Psoas muscle (tissue), 8 donors: ENCODE measurements around the gene CCDC7. TPM values are rescaled to one million over a fixed set of nuclear protein-coding genes. Genes with fewer than 3 reads are reported as not detected.

Source experiments
- ATAC-seq, 4 donors: fragments of 200-7000 bp; cut with Tn5 transposase; one replicate each; pipeline ENCODE4 v1.9.1; 2020; ENCODE audit warnings: moderate library complexity in 3 of 4, mild to moderate bottlenecking in 2 of 4
- DNase-seq, 2 donors: peaks; one replicate each; pipeline ENCODE4 v3.0.0-alpha.2; 2020
- H3K27ac ChIP-seq: fragments of 200-600 bp; one replicate; pipeline ENCODE4 v1.8.0; 2022
- H3K27me3 ChIP-seq, 3 donors: fragments of 200-600 bp in 1 of 3; one replicate each; pipeline versions ENCODE4 v1.6.1 to v1.8.0; 2013 to 2022; ENCODE audit warnings: low read length in 2 of 3, mild to moderate bottlenecking in 2 of 3, moderate library complexity in 1 of 3; ENCODE audit not compliant: insufficient read depth in 3 of 3
- H3K36me3 ChIP-seq, 2 donors: fragments of 200-600 bp in 1 of 2; one replicate each; pipeline versions ENCODE4 v1.6.1 to v1.8.0; 2013 to 2022; ENCODE audit warnings: low read depth in 1 of 2, mild to moderate bottlenecking in 1 of 2, moderate library complexity in 1 of 2; ENCODE audit not compliant: insufficient read depth in 1 of 2
- H3K4me1 ChIP-seq: fragments of 200-600 bp; one replicate; pipeline ENCODE4 v1.8.0; 2022
- H3K4me3 ChIP-seq: fragments of 200-600 bp; one replicate; pipeline ENCODE4 v1.8.0; 2022; ENCODE audit warnings: mild to moderate bottlenecking
- H3K9me3 ChIP-seq: fragments of 200-600 bp; one replicate; pipeline ENCODE4 v1.8.0; 2022
- CTCF ChIP-seq: fragments of 200-600 bp; IDR thresholded peaks from one replicate; pipeline ENCODE4 v1.8.0; 2022; ENCODE audit warnings: antibody characterized with exemption
- WGBS, 3 donors: extraction: QIAGEN DNeasy Blood & Tissue Kit; methylation state at CpG; one replicate each; pipeline versions ENCODE4 v1.1.6 to v1.1.7; 2013; 5-methylcytosine and 5-hydroxymethylcytosine counted together
- intact Hi-C, 2 donors: fragments of 100-400 bp; cut with DNase I; formaldehyde crosslinking; loops; one replicate each; pipeline versions ENCODE4 v1.11.0 to v1.14.2; 2022
- polyA plus RNA-seq, 3 donors: library from polyadenylated mRNA; stranded (reverse); fragments of 200-250 nt; gene quantifications; one replicate each; pipeline ENCODE4 v1.2.3, GENCODE V29; 2013
- total RNA-seq, 4 donors: library from RNA; stranded (reverse); fragmentation: NEBNext Ultra II Directional in 2 of 4; extraction: Animal tissue kit (Norgen Biotek cat#: 25700) in 2 of 4; gene quantifications; one replicate each; pipeline versions ENCODE4 v1.2.1 to v1.2.4, GENCODE V29; 2021 to 2023
- donor health status: healthy with polysubstance abuse.
- donor health status: DM: no; HTN: no; CAD: no; lungs with moderate emphysema.
- donor health status: Bipolar disorder and iron deficiency.
- donor health status: healthy.
- donor health status: DM: yes; HTN: yes; CAD: no.
- donor health status: DM: no; HTN: no; CAD: no.
- donor health status: DM: no; HTN: no; CAD: no.
- donor health status: DM: yes; HTN: yes; CAD: no.

Gene CCDC7
- total and polyA plus RNA-seq, 7 donors: 0.85 to 20.4 (median 13.5) TPM

- Histone ChIP-seq H3K27me3 (no peaks in the 10 kb centered on the region), H3K36me3 (no peaks in the 10 kb centered on the region), H3K27ac (peak overlapping the region; percentile 66), H3K9me3 (no peaks in the 10 kb centered on the region), H3K4me3 (peak overlapping the region; percentile 35), H3K4me1 (peaks cover 9% of the 10 kb centered on the region)
- WGBS, 3 donors: 20 to 43% (median 26%) methylated on average over 2 of the region's 2 CpGs
- no peak for DNase-seq
- intact Hi-C loops: no loop called here
- no peak for TF ChIP-seq CTCF
- ATAC-seq: peak; percentile 82 to 95 (median 92)
Measured at GRCh38 chr10:32412499-32412853, 33.5 kb upstream of the CCDC7 start.

DNA sequence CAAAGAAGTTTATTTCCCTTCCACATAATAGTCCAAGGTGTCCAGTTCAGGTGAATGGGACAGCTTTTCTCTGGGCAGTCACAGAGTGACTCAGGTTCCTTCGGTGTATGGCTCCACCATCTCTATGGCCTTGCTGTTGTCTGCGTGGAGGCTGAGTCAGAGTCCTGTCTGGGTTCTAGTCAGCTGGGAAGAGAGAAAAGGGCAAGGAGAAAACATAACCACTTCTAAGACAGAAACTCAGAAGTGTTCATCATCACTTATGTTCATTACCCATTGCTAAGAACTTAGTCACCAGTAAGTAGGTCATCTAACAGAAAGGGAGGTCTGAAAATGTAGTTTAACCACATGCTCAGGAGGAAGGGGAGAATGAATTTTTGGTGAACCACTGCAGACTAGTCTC, 32.4 kb upstream of the CCDC7 start:
- Histone ChIP-seq H3K9me3 (no peaks in the 10 kb centered on the region), H3K36me3 (no peaks in the 10 kb centered on the region), H3K27me3 (no peaks in the 10 kb centered on the region), H3K27ac (no peak overlapping the region), H3K4me1 (peaks cover 17% of the 10 kb centered on the region), H3K4me3 (no peak overlapping the region)
- intact Hi-C loops: no loop called here
- no peak for TF ChIP-seq CTCF
- ATAC-seq: peak in 2 of 4 donors; percentile 36 to 37
- WGBS, 3 donors: 88 to 93% (median 92%) methylated on average over 2 of the region's 2 CpGs
- DNase-seq: no peak

DNA sequence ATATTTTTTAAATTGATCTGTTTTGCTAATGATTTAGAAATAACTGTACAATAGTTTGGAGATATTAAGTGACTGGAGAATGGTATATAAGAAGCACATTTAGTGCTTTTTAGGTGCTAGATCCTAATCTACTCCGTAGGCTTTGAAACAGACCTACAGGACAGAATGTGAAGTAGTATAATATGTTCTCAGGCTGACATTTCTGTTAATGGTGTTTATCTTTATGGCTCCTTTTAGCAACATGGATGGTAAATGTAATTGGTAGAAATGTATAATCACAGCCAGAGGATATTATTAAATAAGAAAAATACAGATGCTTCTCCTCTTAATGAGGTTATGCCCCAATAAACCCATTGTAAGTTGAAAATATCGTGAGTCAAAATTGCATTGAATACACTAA, 30.6 kb upstream of the CCDC7 start:
- no peak for DNase-seq
- no peak for TF ChIP-seq CTCF
- intact Hi-C loops: no loop called here
- no peaks in the 10 kb centered on the region for H3K27me3 ChIP-seq
- WGBS, 3 donors: 93 to 98% (median 96%) methylated on average over 2 of the region's 2 CpGs
- no peak for ATAC-seq
- H3K4me3 ChIP-seq: no peak overlapping the region
- no peaks in the 10 kb centered on the region for H3K9me3 ChIP-seq
- no peak overlapping the region for H3K27ac ChIP-seq
- H3K4me1 ChIP-seq: peaks cover 17% of the 10 kb centered on the region
- H3K36me3 ChIP-seq: no peaks in the 10 kb centered on the region

- Histone ChIP-seq H3K36me3 (no peaks in the 10 kb centered on the region), H3K4me1 (peaks cover 9% of the 10 kb centered on the region), H3K27ac (no peak overlapping the region), H3K27me3 (no peaks in the 10 kb centered on the region), H3K4me3 (no peak overlapping the region), H3K9me3 (no peaks in the 10 kb centered on the region)
- intact Hi-C loops: no loop called here
- TF ChIP-seq CTCF: no peak
- WGBS, 3 donors: 8 to 51% (median 9%) methylated on average over 2 of the region's 2 CpGs
- DNase-seq: no peak
- ATAC-seq: no peak
Measured at GRCh38 chr10:32417911-32418547, 27.9 kb upstream of the CCDC7 start.

DNA sequence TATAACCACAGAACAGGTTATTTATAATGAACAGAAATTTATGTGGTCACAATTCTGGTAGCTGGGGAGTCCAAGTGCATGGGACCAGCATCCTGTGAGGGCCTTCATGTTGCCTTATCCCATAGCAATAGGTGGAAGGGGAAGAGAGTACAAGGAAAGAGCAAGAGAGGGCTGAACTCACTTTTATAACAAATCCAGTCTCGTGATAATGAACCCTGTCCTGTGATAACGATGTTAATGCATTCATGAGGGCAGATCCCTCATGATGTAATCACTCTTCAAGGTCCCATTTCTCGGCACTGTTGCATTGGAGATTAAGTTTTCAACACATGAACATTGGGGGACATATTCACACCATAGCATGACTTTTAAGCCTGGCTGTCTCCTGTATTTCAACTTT, 27.4 kb upstream of the CCDC7 start:
- Histone ChIP-seq H3K27ac (no peak overlapping the region), H3K4me3 (no peak overlapping the region), H3K27me3 (no peaks in the 10 kb centered on the region), H3K36me3 (no peaks in the 10 kb centered on the region), H3K9me3 (no peaks in the 10 kb centered on the region), H3K4me1 (peaks cover 9% of the 10 kb centered on the region)
- intact Hi-C loops: no loop called here
- TF ChIP-seq CTCF: no peak
- DNase-seq (no peak), ATAC-seq (no peak)
- WGBS, 3 donors: 66 to 79% (median 71%) methylated on average over 3 of the region's 3 CpGs
